BJ (cell line): ENCODE measurements around the gene NUDT8. TPM values are rescaled to one million over a fixed set of nuclear protein-coding genes. Genes with fewer than 3 reads are reported as not detected.

ENCODE experiments used
- CTCF ChIA-PET: fragments of 350-600 bp; formaldehyde crosslinking; extraction: SDS; loops from one replicate; lab custom pipeline; 2021; ENCODE audit warnings: antibody characterized with exemption, inconsistent platforms; lab: Yijun Ruan, JAX
- POLR2A ChIA-PET: fragments of 300-600 bp; sonication (Branson Sonifier 250); formaldehyde crosslinking; extraction: SDS; loops from one replicate; lab custom pipeline; 2021; ENCODE audit warnings: antibody characterized with exemption; lab: Charles Lee
- DNase-seq: peaks from one replicate; pipeline ENCODE4 v3.0.0-alpha.2; 2011; ENCODE audit warnings: low read depth
- H3K27me3 ChIP-seq: 2 replicates; pipeline ENCODE4 v1.6.0; 2011; ENCODE audit warnings: low read length; ENCODE audit not compliant: control insufficient read depth, insufficient read depth
- H3K36me3 ChIP-seq: 2 replicates; pipeline ENCODE4 v1.5.1; 2011; ENCODE audit warnings: low read length; ENCODE audit not compliant: control insufficient read depth, insufficient read depth
- H3K4me3 ChIP-seq: 2 replicates; pipeline ENCODE4 v1.5.1; 2011; ENCODE audit warnings: low read depth, mild to moderate bottlenecking, control low read depth, low read length
- polyA plus RNA-seq: library from polyadenylated mRNA; depleted of rRNA; stranded (reverse); fragments of >200 nt; gene quantifications from 2 replicates; pipeline ENCODE4 v1.2.3, GENCODE V29; 2011
- TF ChIP-seq, protein P1 (sequence below): IDR thresholded peaks from 2 replicates; pipeline ENCODE4 v1.5.1; 2011; ENCODE audit warnings: low read depth, mild to moderate bottlenecking, control low read depth, inconsistent platforms, low read length, moderate library complexity; ENCODE audit not compliant: insufficient read depth

The NUDT8 gene
- polyA plus RNA-seq, 1 experiment: 1.7 TPM

DNA sequence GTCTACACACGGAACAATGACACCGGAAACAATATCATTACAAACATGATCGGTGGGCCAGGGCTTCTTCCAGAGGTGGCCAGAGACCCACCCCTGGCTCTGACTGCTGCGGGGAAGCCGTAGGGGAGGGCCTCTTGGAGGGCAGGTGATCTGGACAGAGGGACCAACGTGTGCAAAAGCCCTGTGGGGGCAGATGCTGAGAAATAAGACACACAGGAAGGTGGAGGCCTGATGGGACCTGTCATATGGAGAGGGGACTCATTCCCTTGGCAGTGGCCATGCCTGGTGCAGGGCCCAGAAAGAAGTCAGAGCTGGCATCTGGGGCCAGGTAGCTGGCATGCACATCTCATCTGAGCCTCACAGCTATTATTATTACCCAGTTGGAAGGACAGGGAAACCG is 43.6 kb upstream of the NUDT8 start:
- DNase-seq: no peak
- ChIA-PET POLR2A (no interaction called here), CTCF (interaction anchor here (2.7 kb wide), 1 partner anchor 14 kb away, joined by 11 read pairs; no protein-coding TSS in a partner anchor)
- TF ChIP-seq, protein P1, sequence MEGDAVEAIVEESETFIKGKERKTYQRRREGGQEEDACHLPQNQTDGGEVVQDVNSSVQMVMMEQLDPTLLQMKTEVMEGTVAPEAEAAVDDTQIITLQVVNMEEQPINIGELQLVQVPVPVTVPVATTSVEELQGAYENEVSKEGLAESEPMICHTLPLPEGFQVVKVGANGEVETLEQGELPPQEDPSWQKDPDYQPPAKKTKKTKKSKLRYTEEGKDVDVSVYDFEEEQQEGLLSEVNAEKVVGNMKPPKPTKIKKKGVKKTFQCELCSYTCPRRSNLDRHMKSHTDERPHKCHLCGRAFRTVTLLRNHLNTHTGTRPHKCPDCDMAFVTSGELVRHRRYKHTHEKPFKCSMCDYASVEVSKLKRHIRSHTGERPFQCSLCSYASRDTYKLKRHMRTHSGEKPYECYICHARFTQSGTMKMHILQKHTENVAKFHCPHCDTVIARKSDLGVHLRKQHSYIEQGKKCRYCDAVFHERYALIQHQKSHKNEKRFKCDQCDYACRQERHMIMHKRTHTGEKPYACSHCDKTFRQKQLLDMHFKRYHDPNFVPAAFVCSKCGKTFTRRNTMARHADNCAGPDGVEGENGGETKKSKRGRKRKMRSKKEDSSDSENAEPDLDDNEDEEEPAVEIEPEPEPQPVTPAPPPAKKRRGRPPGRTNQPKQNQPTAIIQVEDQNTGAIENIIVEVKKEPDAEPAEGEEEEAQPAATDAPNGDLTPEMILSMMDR: no peak
- Histone ChIP-seq H3K27me3 (peaks cover 5% of the 10 kb centered on the region), H3K4me3 (no peak overlapping the region), H3K36me3 (no peaks in the 10 kb centered on the region)

DNA sequence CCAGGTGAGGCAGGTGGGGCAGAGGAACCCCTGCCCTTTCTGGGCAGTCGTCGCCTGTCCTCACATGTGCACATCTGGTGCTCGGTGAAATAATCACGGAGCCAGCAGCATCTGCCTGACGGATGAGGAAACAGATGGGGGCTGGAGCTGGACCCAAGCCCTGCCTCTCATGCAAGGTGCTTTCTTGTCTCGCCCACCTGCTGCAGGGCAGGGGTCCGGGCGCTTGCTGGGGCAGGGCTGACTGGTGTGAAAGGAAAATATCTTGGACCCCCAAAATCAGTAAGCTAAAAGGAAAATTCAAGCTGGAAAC is 41.4 kb upstream of the NUDT8 start:
- DNase-seq: no peak
- TF ChIP-seq, protein P1: no peak
- H3K27me3 ChIP-seq: peaks cover 5% of the 10 kb centered on the region
- no peak overlapping the region for H3K4me3 ChIP-seq
- no peaks in the 10 kb centered on the region for H3K36me3 ChIP-seq
- POLR2A ChIA-PET: no interaction called here
- CTCF ChIA-PET: interaction anchor here (1.9 kb wide), 1 partner anchor 12 kb away, joined by 11 read pairs; no protein-coding TSS in a partner anchor

DNA sequence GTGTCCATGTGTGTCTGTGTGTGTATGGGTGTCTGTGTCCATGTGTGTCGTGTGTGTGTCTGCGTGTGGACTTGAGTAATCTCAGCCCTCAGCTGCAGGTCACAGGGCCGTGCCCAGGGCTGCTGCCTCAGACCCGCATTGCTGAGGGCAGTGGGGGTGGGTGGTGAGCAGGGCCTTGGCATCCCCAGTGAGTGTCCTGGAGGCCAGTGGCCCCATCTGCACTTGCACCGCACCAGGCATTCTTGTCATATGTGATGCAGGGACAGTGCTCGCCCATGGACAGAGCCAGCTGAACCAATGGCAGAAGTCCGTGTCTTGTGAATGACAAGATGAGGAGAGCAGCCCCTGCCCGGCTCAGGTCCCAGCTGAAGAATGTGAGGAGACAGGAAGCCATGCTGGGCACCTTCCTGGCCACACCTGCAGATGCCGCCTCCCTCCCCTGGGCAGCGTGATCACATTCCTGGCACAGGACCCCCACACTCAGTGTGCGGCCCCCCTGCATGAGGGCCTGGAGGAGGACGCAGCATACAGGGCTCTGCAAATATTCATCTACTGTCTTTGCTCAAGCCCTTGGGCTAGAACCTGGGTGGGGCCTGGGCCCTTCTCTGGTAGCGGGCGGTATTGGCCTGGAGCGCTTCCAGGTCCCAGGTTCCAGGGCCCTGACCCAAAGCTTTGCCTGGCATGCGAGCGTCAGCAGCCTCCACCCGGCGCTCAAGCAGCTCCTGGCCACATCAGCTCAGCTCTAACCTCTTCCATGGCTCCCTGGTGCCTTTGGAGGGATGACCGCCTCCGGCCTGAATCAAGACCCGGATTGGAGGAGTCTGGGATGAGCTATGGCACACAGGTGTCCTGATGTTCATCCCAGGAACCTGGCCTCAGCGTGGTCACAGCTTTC is 40.8 kb upstream of the NUDT8 start:
- no peak overlapping the region for H3K4me3 ChIP-seq
- no peaks in the 10 kb centered on the region for H3K36me3 ChIP-seq
- CTCF ChIA-PET: interaction anchor here (1.9 kb wide), 1 partner anchor 11 kb away, joined by 11 read pairs; no protein-coding TSS in a partner anchor
- POLR2A ChIA-PET: no interaction called here
- H3K27me3 ChIP-seq: peaks cover 5% of the 10 kb centered on the region
- no peak for DNase-seq
- TF ChIP-seq, protein P1: no peak

DNA sequence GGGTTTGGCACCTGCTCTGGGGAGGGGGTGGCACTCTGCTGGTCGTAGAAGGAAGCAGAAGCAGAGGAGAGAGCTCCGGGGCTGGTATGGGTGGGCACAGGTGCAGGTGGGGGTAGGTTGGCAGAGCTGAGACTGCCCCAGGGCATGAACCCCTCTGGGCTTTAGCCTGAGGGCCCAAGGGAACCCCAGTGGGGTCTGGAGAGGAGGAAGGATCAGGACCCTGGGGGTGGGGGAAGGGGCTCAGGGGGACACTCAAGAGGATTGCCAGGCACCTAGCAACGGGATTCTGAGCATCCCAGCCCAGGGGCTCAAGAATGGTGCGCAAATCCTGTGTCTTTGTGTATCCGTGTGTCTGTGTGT is 38.4 kb upstream of the NUDT8 start:
- Histone ChIP-seq H3K36me3 (no peaks in the 10 kb centered on the region), H3K4me3 (no peak overlapping the region), H3K27me3 (no peaks in the 10 kb centered on the region)
- ChIA-PET CTCF (interaction anchor here (1.2 to 1.4 kb wide), 2 partner anchors 9 to 38 kb away, joined by 3 to 4 read pairs; no protein-coding TSS in a partner anchor), POLR2A (no interaction called here)
- TF ChIP-seq, protein P1: no peak
- DNase-seq: no peak

DNA sequence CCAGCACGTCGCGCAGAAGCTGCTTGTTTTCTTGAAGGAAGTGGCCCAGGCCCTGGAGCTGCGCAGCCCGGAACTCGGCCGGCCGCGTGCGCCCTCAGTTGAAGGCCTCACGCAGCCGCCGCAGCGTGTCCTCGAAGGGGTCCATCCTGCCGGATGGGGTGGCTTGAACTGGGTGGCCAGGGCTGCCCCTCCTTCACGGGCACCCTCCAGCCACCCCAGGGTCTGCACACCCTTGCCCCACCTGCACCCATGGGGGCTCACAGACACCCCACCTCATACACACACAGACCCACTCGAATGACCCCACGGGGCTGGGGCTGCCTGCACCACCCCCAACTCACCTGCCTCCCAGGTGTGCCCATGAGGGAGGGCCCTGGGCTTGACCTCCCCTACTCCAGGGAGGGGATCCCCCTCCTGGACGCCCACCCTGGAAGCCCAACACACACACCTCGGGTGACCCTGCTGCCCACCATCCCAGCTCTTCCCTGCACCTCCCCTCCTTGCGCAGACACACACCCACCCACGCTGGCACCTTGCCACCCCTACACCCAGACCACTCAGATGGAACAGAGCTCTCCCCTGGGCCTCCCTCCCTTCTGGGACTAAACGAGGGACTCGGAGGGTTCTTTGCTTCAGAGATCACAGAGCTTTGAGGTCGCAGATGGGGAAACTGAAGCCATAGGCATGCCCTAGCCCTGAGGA is 37.9 kb upstream of the NUDT8 start:
- CTCF ChIA-PET: interaction anchor here (1.2 to 1.4 kb wide), 3 partner anchors 8 to 37 kb away, joined by 3 to 4 read pairs (median 3); no protein-coding TSS in a partner anchor
- POLR2A ChIA-PET: no interaction called here
- Histone ChIP-seq H3K36me3 (no peaks in the 10 kb centered on the region), H3K27me3 (no peaks in the 10 kb centered on the region), H3K4me3 (no peak overlapping the region)
- no peak for DNase-seq
- TF ChIP-seq, protein P1: no peak
